KOPT-K1 (cell line): ENCODE data around the gene TCF4.

Experiments
- H3K27ac ChIP-seq: fragments of 200-600 bp; sonication (generic); 2 replicates; pipeline ENCODE4 v1.5.1; 2016; ENCODE audit warnings: antibody characterized with exemption, mild to moderate bottlenecking, low read depth, low read length; ENCODE audit not compliant: poor library complexity, severe bottlenecking
- H3K36me3 ChIP-seq: fragments of 200-600 bp; sonication (generic); 2 replicates; pipeline ENCODE4 v1.5.1; 2017; ENCODE audit warnings: antibody characterized with exemption, mild to moderate bottlenecking, low read length, moderate library complexity; ENCODE audit not compliant: insufficient read depth
- H3K9me3 ChIP-seq: fragments of 200-600 bp; sonication (generic); 2 replicates; pipeline ENCODE4 v1.5.1; 2017; ENCODE audit warnings: antibody characterized with exemption, low read length, mild to moderate bottlenecking; ENCODE audit not compliant: insufficient read depth, poor library complexity, severe bottlenecking

TCF4 gene

DNA sequence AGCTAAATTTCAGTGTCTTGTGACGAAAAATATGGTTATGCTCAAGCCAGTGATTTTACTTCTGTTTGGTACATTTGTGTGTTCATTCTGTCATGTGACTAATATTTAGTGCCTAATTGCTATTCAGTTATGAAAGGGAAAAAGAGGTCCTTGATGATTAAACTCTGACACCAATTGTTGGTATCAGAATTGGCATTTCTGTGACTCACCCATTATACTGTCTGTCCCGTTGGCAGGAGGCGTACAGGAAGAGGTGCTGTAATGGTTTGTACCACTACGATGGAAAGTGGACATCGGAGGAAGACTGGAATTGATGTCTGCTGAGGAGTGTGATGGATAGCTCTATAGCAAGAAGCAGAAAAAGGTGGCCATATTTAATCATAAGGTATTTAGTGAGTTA lies 318.4 kb downstream of the TCF4 start:
- H3K36me3 ChIP-seq = no peaks in the 10 kb centered on the region
- no peaks in the 10 kb centered on the region for H3K9me3 ChIP-seq
- no peak overlapping the region for H3K27ac ChIP-seq

DNA sequence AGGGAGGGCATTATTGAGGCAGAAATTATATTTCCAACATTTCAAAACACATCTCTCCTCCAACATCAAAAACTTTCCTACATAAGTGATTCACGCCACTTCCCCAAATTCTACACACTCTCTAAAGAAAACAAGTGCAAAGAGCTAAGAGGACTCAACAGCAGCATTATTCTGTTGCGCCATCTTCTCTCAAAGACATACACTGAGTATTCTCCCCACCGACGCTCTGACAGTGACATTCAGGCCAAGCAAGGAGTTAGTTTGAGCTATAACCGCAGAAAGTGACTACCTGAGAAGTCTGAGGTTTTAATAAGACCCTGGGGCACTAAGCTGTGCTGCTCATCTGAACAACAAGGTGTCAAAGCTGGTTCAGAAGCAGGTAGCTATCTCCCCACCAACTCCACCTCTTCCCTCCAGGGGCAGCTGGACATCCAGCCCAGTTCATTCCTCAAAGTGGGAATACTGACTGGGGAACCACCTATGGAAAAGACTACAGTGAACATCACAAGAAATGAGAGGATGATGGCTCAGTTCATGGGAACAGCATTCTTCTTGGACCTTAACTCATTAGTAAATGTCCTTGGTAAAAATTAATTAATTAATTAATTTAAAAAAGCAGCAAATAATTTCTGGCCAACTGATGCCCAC lies 319.2 kb downstream of the TCF4 start:
- Histone ChIP-seq H3K27ac (no peak overlapping the region), H3K36me3 (no peaks in the 10 kb centered on the region), H3K9me3 (no peaks in the 10 kb centered on the region)

DNA sequence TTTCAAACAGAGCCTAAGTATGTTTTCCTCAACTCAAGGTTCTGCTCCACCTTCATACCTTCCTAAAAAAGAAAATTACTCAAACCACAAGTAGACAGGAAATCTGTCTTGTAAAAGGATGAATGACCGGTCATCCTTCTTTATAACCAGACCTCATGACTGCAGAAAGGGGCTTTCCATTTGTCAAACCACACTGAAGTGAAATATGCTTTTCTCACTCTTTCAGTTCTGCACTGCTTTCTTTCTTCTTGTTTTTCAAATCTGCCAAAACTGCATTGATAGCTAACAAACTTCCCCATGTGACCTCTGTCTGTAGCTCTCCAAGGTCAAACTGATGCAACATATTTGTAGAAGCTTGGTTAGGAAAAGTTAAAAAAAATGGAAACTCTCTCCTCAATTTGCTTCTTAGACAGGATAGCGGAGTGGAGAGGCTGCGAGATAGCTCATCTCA lies 319.8 kb downstream of the TCF4 start:
- H3K36me3 ChIP-seq = no peaks in the 10 kb centered on the region
- H3K9me3 ChIP-seq = no peaks in the 10 kb centered on the region
- H3K27ac ChIP-seq = no peak overlapping the region

DNA sequence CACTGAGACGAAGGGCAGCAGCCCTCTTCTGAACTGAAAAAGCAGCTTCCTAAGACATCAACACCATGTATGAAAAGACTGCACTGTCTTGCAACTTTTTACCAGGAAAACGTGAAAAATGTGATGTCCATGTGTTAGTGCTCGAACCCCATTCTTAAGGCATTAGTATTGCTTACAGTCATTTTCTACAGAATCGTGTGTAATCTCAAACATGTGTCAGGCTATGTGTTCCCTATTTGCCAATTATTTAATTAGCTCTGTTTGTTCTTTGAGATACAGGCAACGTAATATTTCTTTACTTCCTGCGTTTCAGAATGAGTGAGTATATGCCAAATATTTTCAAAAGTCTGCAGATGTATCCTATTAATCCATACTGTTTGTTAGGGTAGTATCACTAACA lies 321.0 kb downstream of the TCF4 start:
- no peaks in the 10 kb centered on the region for H3K9me3 ChIP-seq
- no peak overlapping the region for H3K27ac ChIP-seq
- no peaks in the 10 kb centered on the region for H3K36me3 ChIP-seq

DNA sequence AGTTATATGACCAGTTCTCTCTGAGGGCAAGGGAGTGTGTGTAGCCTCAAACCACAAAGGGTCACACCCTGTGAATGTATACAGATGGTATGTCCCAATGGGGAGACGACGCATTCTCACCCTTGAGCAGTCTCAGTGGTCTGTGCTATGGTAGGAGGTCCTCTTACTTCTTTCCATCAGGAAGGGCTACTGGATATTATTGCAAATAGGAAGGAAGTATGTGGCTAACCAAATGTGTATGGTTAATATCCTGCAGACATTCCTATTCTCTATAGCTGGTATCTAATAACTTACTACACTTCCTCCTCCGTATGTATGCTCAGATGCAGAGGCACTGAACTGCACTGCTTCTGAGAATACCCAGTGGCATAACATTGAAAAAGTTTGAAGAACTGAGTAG lies 322.0 kb downstream of the TCF4 start:
- Histone ChIP-seq H3K9me3 (no peaks in the 10 kb centered on the region), H3K27ac (no peak overlapping the region), H3K36me3 (no peaks in the 10 kb centered on the region)

DNA sequence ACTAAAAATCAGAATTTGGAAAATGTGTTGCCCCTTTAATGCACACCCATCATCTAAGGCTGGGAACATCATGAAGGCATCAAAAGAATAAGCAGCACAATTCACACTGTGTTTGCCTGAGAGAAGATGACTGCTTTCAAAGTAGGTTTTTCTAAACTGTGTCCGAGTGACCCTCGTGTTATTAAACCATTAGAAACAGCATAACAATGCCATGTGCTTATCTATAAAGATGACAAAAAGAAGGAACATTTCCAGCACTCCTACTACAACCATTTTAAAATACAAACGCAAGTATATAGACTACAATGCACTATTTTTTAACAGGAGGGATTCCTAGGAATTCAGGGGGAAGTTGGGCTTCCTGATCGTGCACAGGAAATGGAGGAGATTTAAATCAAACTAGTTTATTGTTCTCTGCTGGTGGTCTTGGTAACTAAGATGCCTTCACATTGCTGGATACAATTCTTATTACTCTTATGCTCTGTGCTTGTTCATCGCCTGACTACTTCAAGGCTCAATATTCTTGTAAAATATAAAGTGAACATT lies 322.8 kb downstream of the TCF4 start:
- Histone ChIP-seq H3K27ac (no peak overlapping the region), H3K36me3 (no peaks in the 10 kb centered on the region), H3K9me3 (no peaks in the 10 kb centered on the region)

DNA sequence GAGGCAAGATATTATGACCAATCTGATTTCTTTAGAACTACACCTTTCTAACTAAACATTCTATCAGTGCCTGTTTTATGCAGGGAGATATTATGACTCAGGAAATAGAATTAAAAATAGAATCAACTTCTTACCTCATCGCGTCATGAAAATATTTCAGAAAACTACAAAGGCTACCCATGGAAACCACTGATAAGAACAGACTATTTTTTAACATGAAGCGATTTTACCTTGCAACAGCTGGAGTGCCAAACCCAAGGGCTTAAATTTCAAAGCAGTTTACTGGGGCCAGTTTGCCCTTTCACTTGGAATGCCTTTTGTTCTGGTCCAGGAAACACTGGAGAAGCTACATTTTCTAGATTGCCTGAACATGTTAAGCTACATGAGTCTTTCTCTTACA lies 323.9 kb downstream of the TCF4 start:
- Histone ChIP-seq H3K9me3 (no peaks in the 10 kb centered on the region), H3K27ac (no peak overlapping the region), H3K36me3 (no peaks in the 10 kb centered on the region)

DNA sequence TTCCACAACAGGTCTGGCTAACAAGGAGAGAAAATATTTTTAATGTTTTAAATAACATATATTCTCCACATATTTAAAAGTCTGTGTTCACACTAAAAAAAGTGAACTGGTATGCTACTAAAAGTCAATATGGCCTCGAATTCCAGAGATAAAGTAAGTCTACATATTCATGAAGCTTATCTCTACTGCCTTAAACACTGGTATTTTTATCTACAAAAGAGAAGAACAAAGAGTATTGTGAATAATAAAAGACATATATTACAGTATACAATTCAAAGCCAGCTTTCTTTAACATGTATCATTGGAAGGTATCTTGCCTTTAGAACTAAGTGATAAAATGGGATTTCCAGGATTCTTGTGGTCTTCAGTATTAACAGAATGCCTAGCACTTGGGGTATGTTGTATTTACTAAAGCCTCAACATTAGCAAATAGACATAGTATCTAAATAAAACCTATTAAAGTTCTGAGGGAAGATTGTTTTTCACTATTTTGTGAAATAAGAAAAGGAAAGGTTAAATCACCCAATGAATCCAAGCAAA lies 325.9 kb downstream of the TCF4 start:
- Histone ChIP-seq H3K36me3 (no peaks in the 10 kb centered on the region), H3K27ac (no peak overlapping the region), H3K9me3 (no peaks in the 10 kb centered on the region)

DNA sequence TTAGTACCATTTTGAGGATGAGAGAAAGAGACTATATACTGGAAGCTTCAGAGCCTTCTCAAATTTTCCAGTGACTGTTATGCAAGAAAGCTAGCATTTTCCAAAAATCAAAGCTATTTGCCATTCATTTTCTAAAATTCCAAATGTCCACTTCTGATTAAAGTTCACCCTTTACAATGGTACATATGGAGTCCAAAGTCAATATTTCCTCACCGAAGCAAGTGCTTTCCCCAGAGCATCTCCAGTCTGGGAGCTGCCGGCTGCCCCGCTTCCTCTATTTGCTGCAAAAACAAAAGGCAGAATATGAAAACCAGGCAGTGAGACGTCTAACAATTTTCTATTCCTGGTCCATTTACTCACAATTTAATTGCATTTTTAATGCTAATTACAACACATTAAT lies 326.7 kb downstream of the TCF4 start:
- no peak overlapping the region for H3K27ac ChIP-seq
- no peaks in the 10 kb centered on the region for H3K36me3 ChIP-seq
- no peaks in the 10 kb centered on the region for H3K9me3 ChIP-seq

DNA sequence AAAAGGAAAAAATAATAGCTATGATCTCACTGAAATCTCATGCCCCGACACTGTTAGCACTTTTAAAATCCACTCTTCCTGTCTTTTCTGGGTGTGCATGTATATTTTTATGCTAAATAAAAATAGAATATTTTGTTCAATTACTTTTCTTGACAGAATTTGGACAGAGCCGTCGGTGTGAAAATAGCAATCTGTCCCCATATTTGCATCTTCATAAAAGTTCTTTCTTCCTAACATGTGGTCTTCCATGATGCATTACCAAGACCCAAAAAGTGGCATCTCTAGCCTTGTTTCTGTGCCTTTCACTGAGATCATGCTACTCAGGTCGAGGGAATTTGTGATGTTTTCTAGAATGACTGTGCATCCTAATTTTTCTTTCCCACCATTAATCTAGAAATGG lies 329.9 kb downstream of the TCF4 start:
- no peaks in the 10 kb centered on the region for H3K9me3 ChIP-seq
- no peak overlapping the region for H3K27ac ChIP-seq
- no peaks in the 10 kb centered on the region for H3K36me3 ChIP-seq

DNA sequence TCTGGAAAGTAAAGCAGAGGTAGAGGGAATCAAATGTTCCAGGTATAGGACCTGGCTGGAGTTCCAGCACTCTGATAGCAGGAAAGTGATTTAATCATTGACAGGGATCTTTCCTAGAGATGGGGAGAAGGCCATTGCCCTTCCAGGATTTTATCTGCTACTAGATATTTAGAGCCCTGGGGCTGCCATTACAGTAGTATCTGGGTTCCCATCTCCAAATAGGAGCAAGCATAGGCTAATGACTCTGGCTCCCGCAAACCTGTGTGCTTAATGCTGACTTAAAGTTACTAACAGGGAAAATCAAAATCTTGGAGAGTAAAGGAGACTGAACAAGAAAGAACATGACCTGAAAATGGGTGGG lies 331.1 kb downstream of the TCF4 start:
- H3K36me3 ChIP-seq = no peaks in the 10 kb centered on the region
- no peak overlapping the region for H3K27ac ChIP-seq
- no peaks in the 10 kb centered on the region for H3K9me3 ChIP-seq

DNA sequence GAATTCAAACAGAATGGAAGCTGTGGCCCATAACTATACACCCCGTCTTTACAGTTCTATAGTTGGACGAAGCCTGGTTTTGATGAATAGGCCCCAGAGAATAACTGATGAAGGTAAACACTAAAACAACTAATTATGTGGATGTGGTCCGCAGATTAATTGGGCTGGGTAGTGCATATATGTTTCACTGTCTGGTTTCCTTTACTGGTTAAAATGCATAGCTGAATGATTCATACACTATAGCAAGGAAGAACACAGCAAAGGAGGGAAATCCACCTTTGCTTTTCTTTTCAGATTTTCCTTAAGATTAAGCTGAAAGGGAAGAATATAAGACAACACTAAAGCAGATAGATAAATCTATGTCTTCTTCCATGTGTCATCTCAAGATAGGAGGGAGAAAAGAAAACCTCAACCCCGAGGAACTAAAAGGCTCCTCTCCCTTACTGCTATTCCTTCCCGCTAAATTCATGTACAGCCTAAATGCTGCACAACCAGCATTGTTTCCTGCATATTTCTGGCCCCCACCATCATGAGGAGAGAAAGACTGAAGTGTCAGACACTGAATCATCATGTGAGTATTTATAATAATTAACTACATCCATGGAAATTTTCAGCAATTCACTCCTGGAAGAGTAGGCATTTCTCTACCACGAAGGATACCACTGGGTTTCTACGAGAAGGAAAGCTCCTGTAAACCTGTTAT lies 331.6 kb downstream of the TCF4 start:
- Histone ChIP-seq H3K27ac (no peak overlapping the region), H3K9me3 (no peaks in the 10 kb centered on the region), H3K36me3 (no peaks in the 10 kb centered on the region)

DNA sequence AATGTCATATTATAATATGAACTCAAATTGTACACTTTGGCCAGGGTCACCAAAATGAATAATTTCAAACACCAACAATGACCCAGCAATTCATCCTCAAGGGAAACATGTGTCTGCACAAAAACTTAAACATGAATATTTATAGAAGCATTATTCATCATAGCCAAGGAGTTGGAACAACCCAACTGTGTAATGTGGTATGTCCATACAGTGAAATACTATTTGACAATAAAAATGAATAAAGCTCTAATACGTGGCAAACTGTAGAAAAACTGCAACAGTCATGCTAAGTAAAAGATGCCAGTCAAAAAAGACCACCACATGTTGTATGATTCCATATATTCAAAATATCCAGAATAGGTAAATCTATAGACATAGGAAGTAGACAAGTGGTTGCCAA lies 334.2 kb downstream of the TCF4 start:
- H3K36me3 ChIP-seq = no peaks in the 10 kb centered on the region
- no peaks in the 10 kb centered on the region for H3K9me3 ChIP-seq
- no peak overlapping the region for H3K27ac ChIP-seq

DNA sequence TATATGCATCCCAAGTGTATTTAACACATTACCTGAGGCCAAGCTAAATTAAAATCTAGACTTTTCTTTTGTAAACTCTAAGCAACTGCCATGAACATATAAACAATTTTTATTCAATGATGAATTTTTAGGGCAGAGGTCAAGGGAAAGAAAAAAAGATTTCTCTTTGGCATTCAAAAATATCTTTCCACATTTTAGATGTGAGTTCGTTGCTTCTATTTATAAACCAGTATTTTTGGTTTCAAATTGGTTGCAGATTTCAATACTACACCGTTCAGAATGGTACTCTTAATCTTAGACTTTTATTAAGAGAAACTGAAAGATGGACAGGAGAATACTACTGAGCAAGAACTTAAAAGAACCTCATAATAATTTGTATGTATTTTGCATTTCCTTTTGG lies 335.1 kb downstream of the TCF4 start:
- Histone ChIP-seq H3K36me3 (no peaks in the 10 kb centered on the region), H3K9me3 (no peaks in the 10 kb centered on the region), H3K27ac (no peak overlapping the region)

DNA sequence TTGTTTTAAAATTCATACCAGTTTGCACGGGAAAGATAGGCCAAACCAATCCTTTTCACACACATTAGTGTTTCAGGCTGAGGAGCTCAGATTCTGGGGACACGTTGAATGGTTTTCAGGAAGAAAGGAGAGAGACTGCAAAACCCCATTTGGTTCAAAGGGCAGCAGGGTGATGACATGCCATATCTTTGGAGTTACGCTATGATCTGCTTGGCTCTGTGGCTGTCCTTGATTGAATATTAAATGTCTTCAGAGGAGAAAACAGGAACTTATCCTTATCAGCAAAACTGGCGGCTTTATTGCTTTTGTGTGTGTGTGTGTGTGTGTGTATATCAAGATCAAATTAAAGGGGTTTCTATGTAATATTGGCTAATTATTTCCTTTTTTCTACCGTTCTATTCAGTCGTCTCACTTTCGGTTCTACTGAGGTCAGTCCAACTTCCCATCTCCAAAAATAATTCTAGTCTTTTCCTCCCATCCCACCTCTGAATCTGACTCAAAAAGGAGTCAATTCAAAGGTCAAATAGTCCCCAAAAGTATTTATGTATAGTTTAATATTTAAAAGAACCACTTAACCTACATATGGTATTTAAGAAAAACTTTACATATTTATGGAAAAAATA lies 335.8 kb downstream of the TCF4 start:
- H3K36me3 ChIP-seq = no peaks in the 10 kb centered on the region
- H3K27ac ChIP-seq = no peak overlapping the region
- no peaks in the 10 kb centered on the region for H3K9me3 ChIP-seq
